Activated CD4-positive, alpha-beta T cell treated with anti-CD3 and anti-CD28 coated beads for 1 hour (primary cell): ENCODE data around the gene MIGA1.
"Not testable (repeated sequence)": the region's sequence is repeated elsewhere in the genome, so short reads cannot be mapped to it uniquely, and the experiment has no call there.

Source experiments
- DNase-seq: peaks from one replicate; pipeline ENCODE4 v3.0.0-alpha.2; 2020

Gene MIGA1

GRCh38 chr1:77858725-77859124 is 79.3 kb downstream of the MIGA1 start:
- no peak for DNase-seq

- no peak for DNase-seq
Measured at GRCh38 chr1:77859248-77859647, 79.8 kb downstream of the MIGA1 start.

- no peak for DNase-seq
Measured at GRCh38 chr1:77866296-77866695, 86.8 kb downstream of the MIGA1 start.

- DNase-seq = no peak
Measured at GRCh38 chr1:77872645-77873044, 93.2 kb downstream of the MIGA1 start.

- DNase-seq = no peak
Measured at GRCh38 chr1:77873461-77873860, 94.0 kb downstream of the MIGA1 start.

- no peak for DNase-seq
Measured at GRCh38 chr1:77874804-77875445, 95.5 kb downstream of the MIGA1 start.

- no peak for DNase-seq
Measured at GRCh38 chr1:77876884-77877283, 97.4 kb downstream of the MIGA1 start.

GRCh38 chr1:77881061-77881460 is 101.6 kb downstream of the MIGA1 start:
- no peak for DNase-seq

- DNase-seq = no peak
Measured at GRCh38 chr1:77882411-77882810, 103.0 kb downstream of the MIGA1 start.

- no peak for DNase-seq
Measured at GRCh38 chr1:77888081-77888780, 108.8 kb downstream of the MIGA1 start, which contains the start of gene NEXN. NEXN (plus strand) TSS chr1:77888624; CDS start chr1:77916107, 27,483 bp downstream.

- no peak for DNase-seq
Measured at GRCh38 chr1:77888781-77889642, 109.6 kb downstream of the MIGA1 start.

GRCh38 chr1:77889671-77890070 is 110.2 kb downstream of the MIGA1 start:
- no peak for DNase-seq

- DNase-seq = no peak
Measured at GRCh38 chr1:77891200-77891599, 111.8 kb downstream of the MIGA1 start.

- DNase-seq = no peak
Measured at GRCh38 chr1:77899647-77900320, 120.3 kb downstream of the MIGA1 start.

GRCh38 chr1:77900687-77901293 is 121.3 kb downstream of the MIGA1 start:
- no peak for DNase-seq

GRCh38 chr1:77905603-77906002 is 126.2 kb downstream of the MIGA1 start:
- DNase-seq = no peak

GRCh38 chr1:77906019-77906545 is 126.6 kb downstream of the MIGA1 start:
- no peak for DNase-seq

GRCh38 chr1:77906624-77907023 is 127.2 kb downstream of the MIGA1 start:
- DNase-seq = no peak

GRCh38 chr1:77910116-77910515 is 130.7 kb downstream of the MIGA1 start:
- no peak for DNase-seq

- DNase-seq = not testable (repeated sequence)
Measured at GRCh38 chr1:77918918-77919317, 139.5 kb downstream of the MIGA1 start.

- DNase-seq = no peak
Measured at GRCh38 chr1:77925518-77925917, 146.1 kb downstream of the MIGA1 start.

GRCh38 chr1:77925956-77926355 is 146.5 kb downstream of the MIGA1 start:
- DNase-seq = no peak
